ENCODE measurements around the gene FOXP1. TPM values are rescaled to one million over a fixed set of nuclear protein-coding genes. Genes with fewer than 3 reads are reported as not detected.
A peak's percentile ranks its signal among the peaks of the same experiment; 100 is the strongest.

The FOXP1 gene
- total and polyA plus RNA-seq, 9 of the 15 experiments (the other 6 are each of a cell fraction or from before 2014, with no cell fraction given), result 7.7 to 34.5 (median 13.7) TPM

- TF ChIP-seq ZNF586 (CRISPR knock-in tag; conservative IDR thresholded peaks at IDR 0.05) (no peak), ZNF699 (CRISPR knock-in tag; IDR thresholded peaks at IDR 0.05; ENCODE audit: insufficient replicate concordance) (no peak), CREB5 (CRISPR knock-in tag; IDR thresholded peaks at IDR 0.05) (no peak), BHLHE40 (IDR thresholded peaks at IDR 0.05; ENCODE audit: low read length) (0 out of 2 replicates have a peak, but pooled peaks have one; percentile 19), ZHX1 (conservative IDR thresholded peaks at IDR 0.05; ENCODE audit: low read length) (no peak), L3MBTL2 (IDR thresholded peaks at IDR 0.05) (no peak), ATF4 (CRISPR knock-in tag; IDR thresholded peaks at IDR 0.05) (no peak), THRB (CRISPR knock-in tag; conservative IDR thresholded peaks at IDR 0.05) (no peak), FUS (optimal IDR thresholded peaks at IDR 0.05; ENCODE audit: low read depth, low read length) (no peak), CXXC5 (CRISPR knock-in tag; IDR thresholded peaks at IDR 0.05) (no peak), SIX5 (IDR thresholded peaks at IDR 0.05; ENCODE audit: borderline replicate concordance in 1 of 2, insufficient read depth in 1 of 2, low read depth in 1 of 2, low read length in 2 of 2) (no peak), USF1 (CRISPR knock-in tag; IDR thresholded peaks at IDR 0.05) (no peak), HOMEZ (CRISPR knock-in tag; IDR thresholded peaks at IDR 0.05) (no peak), MTF1 (CRISPR knock-in tag; IDR thresholded peaks at IDR 0.05; ENCODE audit: borderline replicate concordance) (no peak), TBL1XR1 (IDR thresholded peaks at IDR 0.05; ENCODE audit: low read length in 2 of 2) (no peak)
These were observed 667.0 kb downstream of the FOXP1 start (continued) for GRCh38 chr3:70916375-70917055.
